Choroid plexus epithelial cell (primary cell): ENCODE results near the gene NHERF2.

Experiments used
- DNase-seq: peaks from one replicate; pipeline ENCODE4 v3.0.0-alpha.2; 2010; ENCODE audit warnings: low read depth
- H3K4me3 ChIP-seq: 2 replicates; pipeline ENCODE4 v1.5.1; 2011; ENCODE audit warnings: low read depth, mild to moderate bottlenecking, control low read depth, low read length, moderate library complexity
- TF ChIP-seq, protein P1 (sequence below): conservative IDR thresholded peaks from 2 replicates; pipeline ENCODE4 v1.5.1; 2011; ENCODE audit warnings: low read depth, mild to moderate bottlenecking, control low read depth, inconsistent platforms, low read length, moderate library complexity

Gene NHERF2

DNA sequence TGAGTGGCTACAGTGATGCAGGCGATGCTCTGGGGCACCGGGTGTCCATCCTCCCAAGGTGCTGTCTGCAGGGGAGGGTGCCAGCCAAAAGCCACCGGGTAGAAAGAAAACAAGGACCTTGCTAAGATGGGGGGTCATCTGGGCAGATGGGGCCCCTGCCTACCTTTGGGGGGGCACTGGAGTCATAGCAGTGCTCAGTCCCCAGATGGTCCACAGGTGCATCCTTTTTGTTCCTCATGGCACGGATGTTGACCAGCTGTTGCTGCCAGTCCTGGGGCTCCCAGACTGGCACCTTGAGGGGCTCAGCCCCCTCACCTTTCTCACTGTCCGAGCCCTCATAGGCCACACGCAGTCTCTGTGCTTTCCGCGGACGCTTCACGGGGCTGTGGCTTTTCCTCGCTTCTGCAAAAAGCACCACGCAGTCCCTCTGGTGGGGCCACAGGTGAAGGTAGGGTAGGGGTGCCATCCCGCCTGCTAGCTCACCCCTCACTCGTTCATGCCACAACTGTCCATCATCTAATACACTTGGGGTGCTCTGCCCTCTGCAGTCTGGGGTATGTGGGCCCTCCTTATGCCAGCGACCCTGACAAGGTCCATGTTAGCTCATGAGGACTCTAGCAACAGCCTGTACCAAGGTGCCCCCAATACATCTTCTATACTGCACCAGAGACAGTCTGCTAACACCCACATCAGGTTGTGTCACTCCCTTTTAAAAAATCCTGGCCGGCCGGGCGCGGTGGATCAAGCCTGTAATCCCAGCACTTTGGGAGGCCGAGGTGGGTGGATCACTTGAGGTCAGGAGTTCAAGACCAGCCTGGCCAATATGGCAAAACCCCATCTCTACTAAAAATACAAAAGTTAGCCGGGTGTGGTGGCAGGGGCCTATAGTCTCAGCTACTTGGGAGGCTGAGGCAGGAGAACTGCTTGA is 19.5 kb downstream of the NHERF2 start:
- no peak overlapping the region for H3K4me3 ChIP-seq
- DNase-seq: no peak
- TF ChIP-seq, protein P1, sequence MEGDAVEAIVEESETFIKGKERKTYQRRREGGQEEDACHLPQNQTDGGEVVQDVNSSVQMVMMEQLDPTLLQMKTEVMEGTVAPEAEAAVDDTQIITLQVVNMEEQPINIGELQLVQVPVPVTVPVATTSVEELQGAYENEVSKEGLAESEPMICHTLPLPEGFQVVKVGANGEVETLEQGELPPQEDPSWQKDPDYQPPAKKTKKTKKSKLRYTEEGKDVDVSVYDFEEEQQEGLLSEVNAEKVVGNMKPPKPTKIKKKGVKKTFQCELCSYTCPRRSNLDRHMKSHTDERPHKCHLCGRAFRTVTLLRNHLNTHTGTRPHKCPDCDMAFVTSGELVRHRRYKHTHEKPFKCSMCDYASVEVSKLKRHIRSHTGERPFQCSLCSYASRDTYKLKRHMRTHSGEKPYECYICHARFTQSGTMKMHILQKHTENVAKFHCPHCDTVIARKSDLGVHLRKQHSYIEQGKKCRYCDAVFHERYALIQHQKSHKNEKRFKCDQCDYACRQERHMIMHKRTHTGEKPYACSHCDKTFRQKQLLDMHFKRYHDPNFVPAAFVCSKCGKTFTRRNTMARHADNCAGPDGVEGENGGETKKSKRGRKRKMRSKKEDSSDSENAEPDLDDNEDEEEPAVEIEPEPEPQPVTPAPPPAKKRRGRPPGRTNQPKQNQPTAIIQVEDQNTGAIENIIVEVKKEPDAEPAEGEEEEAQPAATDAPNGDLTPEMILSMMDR: no peak

DNA sequence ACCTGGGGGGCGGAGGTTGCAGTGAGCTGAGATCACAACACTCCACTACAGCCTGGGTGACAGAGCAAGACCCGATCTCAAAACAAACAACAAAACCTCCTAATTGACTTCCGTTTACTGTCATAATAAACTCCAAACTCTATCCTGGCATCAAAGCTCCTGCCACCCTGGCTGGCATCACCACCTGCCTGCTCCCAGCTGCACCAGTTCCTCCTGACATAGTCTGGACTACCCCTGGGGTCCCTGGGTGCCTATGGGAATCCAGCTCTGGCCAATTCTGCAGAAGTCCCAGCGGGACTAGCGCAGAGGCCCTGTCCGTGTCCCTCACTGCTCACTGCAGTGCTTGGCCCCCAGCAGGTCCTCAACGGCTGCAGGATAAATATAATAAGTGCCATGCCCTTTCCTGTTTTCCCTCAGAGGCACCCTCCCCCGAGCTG is 20.2 kb downstream of the NHERF2 start:
- H3K4me3 ChIP-seq: peak overlapping the region; percentile 80
- no peak for DNase-seq
- TF ChIP-seq, protein P1: no peak

DNA sequence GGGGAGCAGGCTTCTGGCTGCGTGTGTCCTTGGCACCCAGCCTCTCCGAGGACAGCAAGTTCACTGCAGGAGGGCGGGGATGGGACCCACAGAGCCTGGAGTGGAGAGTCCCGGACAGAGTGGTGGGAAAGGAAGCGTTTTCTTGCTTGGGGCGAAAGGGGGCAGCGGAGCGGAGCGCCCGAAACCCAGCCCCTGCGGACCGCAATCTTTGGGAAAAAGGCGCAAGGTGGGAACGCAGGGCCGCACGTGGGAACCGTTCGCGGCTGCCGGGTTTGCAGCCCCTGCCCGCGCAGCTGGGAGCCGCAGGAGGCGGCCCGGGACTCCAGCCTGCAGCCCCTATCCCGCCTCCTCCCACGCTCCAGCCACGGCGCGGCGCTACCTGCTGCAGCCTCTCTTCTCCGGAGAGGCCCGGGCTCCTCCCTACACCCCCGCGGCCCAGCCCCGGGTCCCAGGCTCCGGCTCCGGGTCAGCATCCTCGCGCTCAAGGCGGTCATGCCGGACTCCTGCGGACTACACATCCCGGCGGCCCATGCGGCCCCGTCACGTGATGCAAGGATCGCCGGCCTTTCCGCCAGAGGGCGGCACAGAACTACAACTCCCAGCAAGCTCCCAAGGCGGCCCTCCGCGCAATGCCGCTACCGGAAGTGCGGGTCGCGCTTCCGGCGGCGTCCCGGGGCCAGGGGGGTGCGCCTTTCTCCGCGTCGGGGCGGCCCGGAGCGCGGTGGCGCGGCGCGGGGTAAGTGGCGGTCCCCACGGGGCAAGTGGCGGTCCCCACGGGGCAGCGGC is 20.8 kb downstream of the NHERF2 start, which contains the start of the genes NTHL1 and TSC2:
NTHL1 (minus strand) TSS at position 505 of the 786 bp plus-strand sequence; CDS start at position 494, 11 bp downstream.
TSC2 (plus strand) TSS at position 656 of the 786 bp plus-strand sequence. CDS start 631 bp downstream, outside the sequence.
- TF ChIP-seq, protein P1: peak; percentile 51
- DNase-seq: peak; percentile 97
- peak within 1 kb of the TSS; percentile 80 for H3K4me3 ChIP-seq

DNA sequence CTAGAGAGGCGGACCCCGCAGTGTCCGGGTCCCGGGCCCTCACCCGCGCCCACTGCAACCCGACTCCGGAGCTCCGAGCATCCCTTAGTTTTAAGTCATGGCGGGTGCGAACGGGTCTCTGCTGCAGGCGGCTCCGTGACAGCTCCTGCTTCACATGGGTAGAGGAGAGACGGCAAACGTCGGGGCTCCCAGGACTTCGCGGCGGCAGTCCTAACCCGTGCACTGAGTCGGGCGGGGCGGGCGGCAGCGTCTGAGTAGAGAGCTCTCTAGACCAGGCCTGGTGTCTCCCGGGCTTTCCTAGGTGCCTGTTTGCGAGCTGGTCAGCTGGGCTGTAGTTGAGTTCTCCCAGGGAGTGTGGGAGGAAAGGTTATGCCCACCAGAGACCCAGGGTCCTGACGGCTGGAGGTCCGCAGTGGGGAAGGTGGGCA is 21.4 kb downstream of the NHERF2 start:
- TF ChIP-seq, protein P1: no peak
- peak overlapping the region; percentile 80 for H3K4me3 ChIP-seq
- DNase-seq: no peak

DNA sequence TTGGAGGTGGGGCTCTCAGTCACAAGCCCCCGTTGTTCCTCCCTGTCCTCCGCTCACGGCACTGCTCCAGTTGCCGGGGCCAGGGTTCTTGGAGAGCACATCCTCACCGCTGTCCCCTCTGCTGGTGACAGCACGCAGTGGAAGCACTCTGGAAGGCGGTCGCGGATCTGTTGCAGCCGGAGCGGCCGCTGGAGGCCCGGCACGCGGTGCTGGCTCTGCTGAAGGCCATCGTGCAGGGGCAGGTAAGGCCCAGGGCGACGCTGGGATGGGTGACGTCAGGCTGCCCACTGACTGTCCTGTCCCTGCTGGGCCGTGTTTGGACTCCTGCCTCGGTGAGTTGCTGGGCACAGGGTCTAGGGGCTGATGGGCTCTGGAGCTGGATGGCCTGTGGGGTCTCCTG is 26.5 kb downstream of the NHERF2 start:
- DNase-seq: no peak
- TF ChIP-seq, protein P1: no peak
- H3K4me3 ChIP-seq: no peak overlapping the region

DNA sequence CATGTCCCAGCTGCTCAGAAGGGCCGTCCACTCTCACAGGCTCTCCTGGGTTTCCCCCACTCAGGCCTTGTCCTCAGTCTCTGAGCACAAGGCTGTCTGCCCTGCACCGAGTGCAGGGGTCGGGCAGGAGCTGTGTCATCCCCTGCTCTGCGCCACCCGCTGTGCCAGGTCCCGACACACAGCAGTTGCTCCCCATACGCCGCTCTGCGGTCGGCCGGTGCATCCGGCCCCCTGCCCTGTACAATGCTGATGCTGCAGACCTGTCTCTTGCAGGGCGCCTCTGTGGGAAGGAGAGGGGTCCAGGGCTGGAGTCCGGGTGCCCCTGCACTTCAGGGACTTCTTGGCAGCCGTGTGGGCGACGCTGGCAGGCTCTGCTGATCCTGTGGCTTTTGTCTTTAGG is 27.2 kb downstream of the NHERF2 start:
- H3K4me3 ChIP-seq: no peak overlapping the region
- peak; percentile 73 for DNase-seq
- TF ChIP-seq, protein P1: no peak
